Activated CD4-positive, alpha-beta T cell treated with anti-CD3 and anti-CD28 coated beads, Interleukin-2, amount 50 U/mL, for 16 hours (primary cell): Measurements from ENCODE around the gene TRIM8.

Experiments
- DNase-seq: peaks from one replicate; pipeline ENCODE4 v3.0.0-alpha.2; 2020

Gene TRIM8, protein sequence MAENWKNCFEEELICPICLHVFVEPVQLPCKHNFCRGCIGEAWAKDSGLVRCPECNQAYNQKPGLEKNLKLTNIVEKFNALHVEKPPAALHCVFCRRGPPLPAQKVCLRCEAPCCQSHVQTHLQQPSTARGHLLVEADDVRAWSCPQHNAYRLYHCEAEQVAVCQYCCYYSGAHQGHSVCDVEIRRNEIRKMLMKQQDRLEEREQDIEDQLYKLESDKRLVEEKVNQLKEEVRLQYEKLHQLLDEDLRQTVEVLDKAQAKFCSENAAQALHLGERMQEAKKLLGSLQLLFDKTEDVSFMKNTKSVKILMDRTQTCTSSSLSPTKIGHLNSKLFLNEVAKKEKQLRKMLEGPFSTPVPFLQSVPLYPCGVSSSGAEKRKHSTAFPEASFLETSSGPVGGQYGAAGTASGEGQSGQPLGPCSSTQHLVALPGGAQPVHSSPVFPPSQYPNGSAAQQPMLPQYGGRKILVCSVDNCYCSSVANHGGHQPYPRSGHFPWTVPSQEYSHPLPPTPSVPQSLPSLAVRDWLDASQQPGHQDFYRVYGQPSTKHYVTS

DNA sequence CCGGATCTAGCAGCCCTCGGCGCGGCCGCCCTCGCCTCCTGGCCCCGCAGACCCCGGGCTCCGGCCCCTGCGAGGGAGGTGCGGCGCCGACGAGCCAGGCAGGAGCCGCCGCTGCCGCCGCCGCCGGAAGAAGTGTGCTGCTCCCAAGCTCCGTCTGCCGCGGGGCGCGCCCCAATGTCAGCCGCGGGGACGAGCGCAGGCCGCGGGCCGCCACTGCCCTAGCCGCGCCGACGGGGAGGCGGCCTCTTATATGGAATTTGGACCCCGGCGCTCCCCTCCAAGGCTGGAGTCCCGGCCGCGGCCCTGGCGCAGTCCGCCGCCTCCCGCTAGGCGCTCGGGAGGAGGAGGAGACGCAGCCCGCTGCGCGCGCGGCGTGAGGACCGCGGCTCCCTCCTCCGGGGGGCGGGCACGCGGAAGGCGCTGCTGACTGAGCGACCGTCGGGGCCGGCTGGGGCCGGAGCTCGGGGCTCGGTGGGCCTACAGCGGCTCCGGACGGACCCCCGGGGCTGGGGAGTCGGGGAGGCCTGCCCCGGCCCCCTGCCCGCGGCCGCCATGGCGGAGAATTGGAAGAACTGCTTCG is at the start of gene TRIM8:
TSS of gene TRIM8 (plus strand) at position 414 of the 580 bp plus-strand sequence. CDS start at position 553, 139 bp downstream.
- peak; percentile 52 for DNase-seq

DNA sequence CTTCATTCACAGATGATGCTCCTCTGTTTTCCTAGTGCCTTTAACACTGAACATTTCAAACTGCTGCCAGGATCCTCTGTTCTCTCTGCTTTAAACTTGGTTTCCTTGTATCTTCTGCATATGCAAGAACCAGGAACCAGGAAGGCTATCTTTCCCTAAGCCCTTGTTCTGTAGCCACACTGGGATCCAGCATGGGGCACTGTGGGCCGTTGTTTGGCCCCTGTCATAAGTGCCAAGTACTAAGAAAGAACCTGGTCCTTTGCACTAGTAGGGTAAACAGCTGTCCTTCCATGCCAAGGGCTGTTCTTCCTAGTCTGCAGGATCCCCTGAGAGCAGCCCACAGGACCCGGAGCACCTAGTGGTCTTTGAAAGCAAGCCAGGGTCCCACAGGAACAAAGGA is 49.0 kb upstream of the TRIM8 start:
- no peak for DNase-seq

DNA sequence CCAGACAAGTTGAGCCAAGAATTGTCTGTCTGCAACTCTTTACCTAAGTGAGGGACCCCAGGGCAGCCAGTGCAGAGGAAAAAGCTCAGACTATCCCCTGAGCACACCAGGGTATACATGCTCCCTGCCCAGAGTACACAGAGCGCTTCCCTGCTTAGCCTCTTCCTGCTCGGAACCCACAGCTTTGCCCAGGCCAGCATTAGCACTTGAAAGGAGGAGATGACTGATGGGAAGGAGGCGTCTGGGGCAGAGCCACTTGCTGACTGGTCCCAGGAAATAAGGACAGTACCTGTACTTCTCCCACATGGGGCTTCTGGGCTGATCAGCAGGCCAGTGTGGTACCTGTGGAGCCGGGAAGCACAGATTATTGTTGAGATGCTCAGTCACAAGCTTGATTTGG is 48.4 kb upstream of the TRIM8 start:
- DNase-seq = no peak

DNA sequence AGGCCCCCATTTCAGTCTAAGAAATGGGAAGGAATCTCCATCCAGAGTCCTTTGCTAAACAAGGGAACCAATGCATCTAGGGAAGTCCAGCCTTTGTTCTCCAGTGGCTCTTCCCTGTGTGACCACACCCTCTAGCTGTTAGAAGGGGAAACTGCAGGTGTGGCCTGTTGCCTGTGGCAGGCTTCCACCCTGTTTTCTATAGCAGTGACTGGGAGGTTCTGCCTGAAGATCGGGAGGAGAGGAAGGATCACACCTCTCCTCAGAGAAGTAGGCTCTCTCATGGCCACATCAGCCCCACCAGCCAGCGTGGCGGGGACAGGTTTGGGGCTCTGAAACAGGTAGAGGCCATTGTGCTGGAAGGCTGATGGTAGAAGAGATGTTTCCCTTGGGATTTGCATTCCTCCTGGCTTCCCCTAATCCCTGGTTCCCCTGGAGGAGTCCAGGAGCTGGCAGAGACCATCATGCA is 47.7 kb upstream of the TRIM8 start:
- DNase-seq = peak; percentile 42

DNA sequence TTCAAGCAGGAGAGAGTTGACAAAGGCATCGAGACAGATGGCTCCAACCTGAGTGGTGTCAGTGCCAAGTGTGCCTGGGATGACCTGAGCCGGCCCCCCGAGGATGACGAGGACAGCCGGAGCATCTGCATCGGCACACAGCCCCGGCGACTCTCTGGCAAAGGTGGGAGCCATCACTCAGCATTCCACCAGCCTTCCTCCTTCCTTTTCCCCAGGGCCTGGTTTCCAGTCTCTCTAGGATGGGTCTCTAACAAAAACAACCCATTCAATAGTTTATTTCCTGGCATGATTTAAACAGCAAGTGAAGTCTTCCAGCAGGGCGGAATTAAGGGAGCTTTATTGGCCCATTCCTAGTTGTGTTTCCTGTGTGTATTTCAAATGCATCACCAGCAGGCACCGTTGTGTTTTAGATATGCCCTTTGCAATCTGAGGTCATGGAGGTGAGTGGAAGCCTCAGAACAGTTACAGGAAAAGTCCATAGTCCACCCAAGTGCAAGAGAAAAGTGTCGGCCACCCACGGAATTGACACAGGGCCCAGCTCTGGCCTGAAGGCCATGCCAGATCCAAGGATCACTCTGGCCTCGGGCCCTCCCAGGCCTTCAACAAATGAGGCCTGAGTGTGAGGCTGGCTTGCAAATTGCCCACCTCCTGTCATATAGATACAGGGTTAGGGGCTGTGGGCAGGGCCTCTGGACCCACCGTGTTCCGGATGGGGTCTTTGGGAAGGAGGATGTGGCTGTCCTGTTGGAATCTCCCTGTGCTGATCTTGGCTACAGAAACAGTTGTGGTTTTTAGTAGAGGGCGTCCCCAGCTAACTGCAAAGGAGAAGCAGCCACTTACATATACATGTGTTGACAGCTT is 46.9 kb upstream of the TRIM8 start:
- DNase-seq = no peak

DNA sequence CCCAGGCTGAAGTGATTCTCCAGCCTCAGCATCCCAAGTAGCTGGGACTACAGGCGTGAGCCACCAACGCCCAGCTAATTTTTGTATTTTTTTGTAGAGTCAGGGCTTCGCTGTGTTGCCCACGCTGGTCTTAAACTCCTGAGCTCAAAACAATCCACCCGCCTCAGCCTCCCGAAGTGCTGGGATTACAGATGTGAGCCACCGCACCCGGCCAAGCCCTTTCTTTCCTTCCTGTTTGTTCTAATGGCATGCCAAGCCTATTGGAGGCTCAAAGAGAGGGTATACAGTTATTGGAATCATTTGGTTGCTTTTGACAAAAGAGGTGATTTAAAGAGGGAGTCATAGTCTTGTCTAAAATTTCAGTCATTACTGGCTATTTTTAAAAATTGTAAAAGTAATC is 46.0 kb upstream of the TRIM8 start:
- DNase-seq = no peak

DNA sequence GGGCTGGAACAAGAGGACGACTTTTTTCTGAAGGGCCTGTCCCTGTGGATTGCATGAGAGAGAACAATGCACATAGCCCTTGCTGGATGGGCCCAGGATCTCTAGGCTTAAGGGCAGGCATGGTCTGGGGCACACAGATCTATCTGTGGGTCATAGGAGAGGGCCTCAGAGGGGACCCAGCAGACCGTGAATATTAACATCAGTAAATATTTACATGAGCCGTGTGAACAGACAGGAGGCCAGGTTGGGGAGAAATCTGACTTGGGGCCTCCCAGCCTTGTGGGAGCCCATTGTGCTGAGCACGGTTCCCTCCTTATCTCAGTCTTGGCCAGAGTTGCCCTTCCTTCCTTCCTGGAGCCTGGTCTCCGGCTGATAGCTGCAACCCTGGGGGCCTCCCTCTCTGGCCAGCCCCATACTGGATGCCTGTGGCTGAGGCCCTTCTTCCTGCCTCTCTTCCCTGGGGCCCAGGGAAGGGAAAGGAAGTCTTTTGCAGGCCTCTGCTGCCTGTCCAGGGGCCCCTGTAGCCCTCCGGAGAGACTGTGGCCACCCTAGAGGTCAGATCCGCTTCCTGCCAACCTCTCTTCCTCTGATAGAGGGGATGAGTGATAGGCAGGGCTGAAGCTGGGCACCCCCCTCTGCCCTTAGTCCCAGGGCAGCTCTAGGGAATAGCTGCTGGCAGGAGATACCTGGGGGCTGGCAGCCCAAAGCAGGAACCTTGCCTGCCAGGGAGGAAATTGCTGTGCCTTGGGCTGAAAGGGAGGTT is 44.5 kb upstream of the TRIM8 start:
- no peak for DNase-seq

DNA sequence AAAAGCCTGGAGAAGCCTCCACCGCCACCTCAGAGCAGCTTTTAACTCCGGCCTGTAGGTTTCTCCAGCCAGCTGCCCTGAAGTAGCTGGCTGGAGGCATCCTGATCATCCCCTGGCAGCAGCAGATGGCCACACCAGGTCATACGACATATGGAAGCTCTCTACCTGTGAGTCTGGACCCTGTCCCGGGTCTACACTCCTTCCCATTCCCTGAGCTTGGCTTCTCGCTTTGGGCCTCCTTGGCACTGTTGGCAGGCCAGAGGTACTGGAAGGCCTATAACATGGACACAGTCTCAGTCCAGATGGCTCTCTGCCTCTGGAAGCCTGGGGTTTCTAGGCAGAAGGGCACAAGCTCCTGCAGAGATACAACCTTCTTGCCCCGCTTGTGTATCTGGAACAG is 43.5 kb upstream of the TRIM8 start:
- no peak for DNase-seq

DNA sequence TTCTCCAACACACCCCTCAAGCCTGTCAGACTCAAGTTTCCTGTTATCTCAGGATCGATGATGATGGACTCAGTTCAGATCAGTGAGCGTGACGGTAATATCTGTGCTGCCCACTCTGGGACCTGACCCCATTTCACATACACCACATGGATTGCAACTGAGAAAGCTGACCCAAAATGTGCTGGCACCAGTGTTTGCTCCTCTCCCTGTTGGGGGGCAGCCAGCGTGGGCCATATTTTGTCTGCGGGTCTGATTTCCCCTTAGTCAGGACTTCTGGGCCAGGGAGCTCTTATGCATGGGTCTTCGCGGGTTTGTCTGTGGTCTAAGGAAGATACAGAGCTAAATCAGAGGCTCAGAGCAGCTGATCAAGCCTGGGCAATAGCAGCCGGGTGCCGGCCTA is 42.6 kb upstream of the TRIM8 start:
- no peak for DNase-seq

DNA sequence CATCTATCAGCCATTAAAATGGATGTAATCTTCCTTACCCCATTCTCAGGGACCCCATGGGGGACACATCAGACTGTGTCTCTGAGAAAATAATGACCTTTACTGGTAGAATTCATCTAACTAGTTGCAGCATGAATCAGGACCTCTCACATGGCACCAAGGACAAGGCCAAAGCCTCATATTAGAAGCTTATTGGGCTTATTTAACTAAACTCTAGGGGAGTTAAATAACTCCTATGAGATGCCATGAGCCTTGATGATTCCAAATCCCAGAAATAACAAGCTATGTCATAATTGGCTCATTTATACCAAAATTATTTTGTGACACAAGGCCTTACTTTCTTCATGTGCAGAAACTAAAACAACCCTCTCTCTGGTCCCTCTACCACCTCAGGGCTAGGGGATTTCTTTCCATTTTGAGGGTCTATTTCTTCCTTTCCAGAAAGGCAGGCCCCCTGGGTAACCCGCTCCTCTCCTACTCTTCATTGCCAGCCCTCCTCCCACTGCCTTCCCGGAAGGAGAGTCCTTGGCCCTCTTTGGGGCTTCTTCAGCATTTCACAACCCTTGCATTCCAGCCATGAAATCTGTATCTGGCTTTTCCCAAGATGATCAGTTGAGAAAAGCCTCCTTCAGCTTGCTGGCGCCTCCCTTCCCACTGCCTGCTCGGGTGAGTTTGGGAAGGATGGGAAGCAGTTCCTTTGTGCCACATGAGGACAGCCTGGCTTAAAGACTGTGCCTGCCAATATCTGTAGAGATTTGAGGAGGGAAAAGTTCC is 41.8 kb upstream of the TRIM8 start:
- no peak for DNase-seq

DNA sequence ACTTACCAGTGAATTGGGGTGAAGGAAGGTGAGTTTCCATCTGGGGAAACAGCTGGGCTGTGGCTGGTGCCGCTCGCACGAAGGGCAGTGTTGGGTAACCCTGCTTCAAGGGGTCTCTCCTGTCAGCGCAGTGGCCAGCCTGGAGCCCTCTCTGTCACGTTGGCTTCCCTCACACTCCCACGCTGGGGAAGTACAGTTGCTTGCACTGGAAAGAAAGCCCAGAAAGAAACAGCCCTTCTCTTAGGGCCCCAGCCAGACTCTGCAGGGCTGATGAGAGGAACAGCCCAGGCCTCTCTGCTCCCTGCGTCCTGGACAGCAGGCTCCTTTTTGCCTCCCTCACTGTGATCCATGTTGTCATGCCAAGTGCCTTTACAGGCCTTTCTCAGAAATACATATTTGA is 40.3 kb upstream of the TRIM8 start:
- no peak for DNase-seq

DNA sequence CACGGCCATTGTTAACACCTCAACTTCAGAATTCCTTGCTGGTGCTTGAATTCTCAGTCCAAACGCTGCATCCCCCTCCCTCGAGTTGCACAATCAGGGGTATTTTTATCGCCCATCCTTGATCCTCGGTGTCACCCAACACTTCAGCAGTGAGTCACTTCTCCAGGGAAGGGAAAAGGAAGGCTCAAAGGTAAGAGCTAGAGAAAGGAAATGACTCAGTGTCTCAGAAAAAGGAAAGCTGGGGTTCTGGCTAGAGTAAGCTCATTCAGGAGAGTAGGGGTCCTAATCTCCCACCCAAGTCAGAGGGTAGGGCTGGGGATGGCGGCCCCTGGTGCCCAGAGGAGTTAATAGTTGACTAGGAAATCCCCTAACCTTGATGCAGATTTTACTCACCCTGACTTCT is 39.8 kb upstream of the TRIM8 start:
- no peak for DNase-seq

DNA sequence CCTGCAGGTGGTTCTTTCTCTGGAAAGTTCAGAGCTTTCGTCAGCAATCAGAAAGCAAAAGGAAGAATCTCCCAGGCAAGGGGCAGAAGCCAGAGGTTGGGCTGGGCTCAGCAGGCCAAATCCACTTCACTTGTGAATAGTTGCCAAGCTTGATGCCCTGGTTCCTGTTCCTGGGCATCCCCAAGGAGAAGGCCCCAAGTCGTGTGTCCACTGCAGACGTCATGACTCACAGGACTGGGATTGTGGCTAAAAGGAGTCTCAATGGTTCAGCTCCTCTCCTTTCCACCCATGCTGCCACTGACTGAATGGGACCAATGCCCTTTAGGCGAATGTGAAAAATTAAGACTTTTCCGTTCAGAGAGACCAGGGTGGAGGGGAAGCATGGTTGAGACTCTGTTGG is 38.6 kb upstream of the TRIM8 start:
- DNase-seq = no peak

DNA sequence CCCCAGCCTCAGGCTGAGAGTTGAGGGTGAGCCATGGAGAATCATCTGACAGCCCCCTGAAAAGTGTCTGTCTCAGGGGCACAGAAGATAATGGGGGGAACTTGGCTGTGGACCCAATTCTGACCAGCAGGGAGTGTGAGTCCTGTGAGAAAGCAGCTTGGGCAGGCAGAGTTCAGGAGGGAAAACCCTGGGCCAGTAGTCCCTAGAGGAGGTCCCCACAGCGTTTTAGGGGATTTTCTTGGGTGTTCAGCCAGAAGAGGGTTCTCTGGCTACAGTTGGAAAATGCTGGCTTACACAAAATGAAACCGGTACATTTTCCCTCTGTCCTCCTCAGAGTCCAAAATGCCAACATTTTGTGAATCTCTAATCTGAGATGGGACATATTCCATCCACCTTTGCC is 35.8 kb upstream of the TRIM8 start:
- DNase-seq = no peak

DNA sequence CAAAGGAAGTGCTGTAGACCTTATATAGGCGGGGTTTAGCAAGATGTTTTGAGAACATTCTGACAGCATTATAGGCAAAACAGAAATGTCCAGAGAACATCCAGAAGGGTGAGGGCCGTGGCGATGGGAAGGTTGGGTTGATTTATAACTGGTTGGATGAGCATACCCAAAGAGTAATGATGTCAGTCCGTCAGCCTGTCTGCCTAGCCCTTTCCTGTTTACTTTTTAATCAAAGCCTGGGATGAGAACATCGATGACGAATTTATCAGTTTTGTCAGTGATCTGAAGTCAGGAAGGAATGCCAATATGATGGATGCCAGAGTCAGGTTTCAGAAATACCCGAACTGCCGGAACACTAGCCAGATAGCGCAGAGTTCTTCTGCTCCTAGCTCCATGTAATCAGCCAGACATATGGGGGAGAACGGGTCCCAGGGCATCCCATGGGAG is 33.8 kb upstream of the TRIM8 start:
- DNase-seq = no peak

DNA sequence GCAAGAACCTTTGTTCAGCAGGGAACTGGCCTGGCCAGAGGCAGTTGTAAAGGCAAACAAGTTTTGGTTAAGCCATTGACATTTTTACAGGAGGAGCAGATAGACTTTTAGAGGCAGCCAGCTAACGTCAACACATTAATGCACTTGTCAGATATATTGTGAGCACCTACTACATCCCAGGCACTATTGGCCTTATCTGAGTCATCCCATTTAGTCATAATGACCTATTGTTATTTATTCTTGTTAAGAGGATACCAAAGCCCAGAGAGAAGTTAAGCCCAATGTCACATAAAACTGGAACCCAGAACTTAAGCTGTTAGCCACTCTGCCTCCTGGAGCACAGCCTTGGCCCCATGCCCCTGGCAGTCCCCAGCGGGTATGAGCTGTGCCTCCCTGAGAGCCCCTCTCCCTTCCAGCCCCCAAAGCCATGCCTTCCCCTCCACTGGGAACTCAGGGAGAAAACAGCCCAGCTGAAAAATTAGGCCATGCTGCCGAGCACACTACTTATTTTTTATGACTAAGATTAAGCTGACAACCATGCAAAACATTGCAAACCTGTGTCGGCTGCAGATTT is 32.7 kb upstream of the TRIM8 start:
- no peak for DNase-seq

DNA sequence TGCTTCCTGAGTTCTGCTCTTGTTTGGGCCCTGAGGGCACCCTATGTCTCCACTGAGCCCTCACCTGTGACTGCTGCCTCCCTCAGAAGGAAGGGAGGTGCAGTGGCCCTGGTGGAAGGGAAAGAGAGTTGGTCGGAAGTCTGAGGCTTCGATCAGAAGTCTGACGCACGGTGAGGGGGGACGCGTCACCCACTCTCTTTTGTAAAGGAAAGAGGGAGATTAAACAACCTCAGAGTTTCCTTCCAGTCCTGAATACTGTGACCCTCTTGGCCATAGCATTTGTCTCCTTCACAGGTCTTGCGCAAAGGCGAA is 31.4 kb upstream of the TRIM8 start:
- DNase-seq = no peak

DNA sequence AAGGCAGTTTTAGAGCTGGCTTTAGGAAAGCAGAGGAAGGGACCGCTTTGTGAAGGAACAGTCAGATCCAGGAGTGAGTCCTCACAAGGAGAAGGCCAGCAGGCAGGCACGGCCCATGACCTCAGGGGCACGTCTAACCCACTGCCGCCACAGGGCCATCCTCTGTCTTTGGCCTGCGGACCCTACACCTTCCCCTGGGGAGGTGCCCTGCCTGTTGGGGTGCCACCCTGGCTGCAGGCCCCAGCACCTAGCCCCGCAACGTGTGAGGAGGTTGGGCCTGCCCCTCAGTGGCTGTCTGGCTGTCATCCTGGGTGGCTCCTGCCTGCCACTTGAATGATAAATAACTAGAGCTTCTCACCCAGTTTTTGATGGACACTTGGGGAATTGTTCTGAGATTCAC is 31.0 kb upstream of the TRIM8 start:
- no peak for DNase-seq

DNA sequence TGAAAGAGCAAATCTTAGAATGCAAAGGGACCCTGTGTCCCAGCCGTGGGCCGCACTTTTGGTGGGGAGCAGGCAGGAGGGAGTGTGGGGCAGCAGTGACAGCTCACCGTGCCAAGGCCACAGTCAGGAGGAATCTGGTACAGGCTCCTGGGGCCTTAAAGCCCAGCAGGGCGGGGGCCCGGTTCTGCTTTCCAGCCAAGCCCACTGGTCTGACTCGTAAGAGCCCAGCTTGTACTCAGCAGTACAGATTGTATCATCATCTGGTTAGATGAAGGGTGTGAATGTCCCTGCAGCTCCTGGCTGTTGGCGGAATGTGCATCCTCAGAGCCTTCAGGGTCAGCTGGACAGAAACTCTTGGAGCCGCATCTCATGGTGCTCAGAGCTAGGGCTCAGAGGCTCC is 30.5 kb upstream of the TRIM8 start:
- no peak for DNase-seq

DNA sequence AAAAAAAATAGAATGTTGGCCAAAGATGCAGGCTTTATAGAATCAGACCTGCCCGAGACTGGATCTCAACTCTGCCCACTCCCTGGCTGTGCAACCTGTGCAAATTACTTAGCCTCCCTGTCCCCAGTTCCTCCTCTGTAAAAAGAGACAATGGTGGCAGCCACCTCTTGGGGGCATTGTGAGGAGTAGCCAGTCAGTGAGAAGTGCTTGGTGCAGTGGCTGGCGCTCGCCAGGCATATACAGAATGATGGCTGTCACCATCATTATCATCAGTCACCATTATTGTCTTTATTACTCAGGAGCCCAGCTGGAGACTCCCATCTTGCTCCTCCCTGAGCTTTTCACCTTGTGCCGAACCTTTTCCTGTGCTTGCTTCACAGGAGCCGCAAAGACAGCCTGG is 29.4 kb upstream of the TRIM8 start:
- no peak for DNase-seq

DNA sequence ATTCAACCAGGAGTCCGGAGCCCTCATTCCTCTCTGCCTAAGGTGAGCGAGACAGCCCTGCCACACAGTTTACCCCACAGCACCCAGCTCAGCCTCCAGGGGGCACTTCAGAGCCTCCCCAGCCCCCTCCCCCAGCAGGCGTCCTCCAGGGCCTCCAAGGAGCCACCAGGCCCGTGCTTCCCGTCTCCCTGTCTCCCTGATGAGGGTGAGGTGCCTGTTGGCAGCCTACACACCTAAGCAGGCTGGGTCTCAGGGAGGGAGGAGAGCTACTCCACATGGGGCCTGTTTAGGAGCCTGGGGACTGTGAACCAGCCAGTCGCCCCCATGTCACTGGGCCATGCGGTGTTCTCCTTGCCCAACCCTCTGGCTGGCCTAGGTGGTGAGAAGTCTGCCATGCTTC is 28.9 kb upstream of the TRIM8 start:
- peak; percentile 18 for DNase-seq
